Airway epithelial cell (primary cell): Measurements from ENCODE around the gene DDX19B. TPM values are rescaled to one million over a fixed set of nuclear protein-coding genes. Genes with fewer than 3 reads are reported as not detected.

ENCODE experiments used
- total RNA-seq: library from RNA; depleted of rRNA; stranded (reverse); fragments of >200 nt; gene quantifications from 2 replicates; pipeline ENCODE4 v1.2.3, GENCODE V29; 2015

DDX19B gene
- total RNA-seq: 21.8 and 23.6 TPM in 2 replicates

GRCh38 chr16:70298988-70299938 is at the start of gene DDX19B:
TSS of gene DDX19B (plus strand) at chr16:70299186. CDS start at chr16:70299298, 112 bp downstream.

GRCh38 chr16:70251629-70252354 is 47.2 kb upstream of the DDX19B start, which contains the start of gene EXOSC6:
TSS of gene EXOSC6 (minus strand) at chr16:70251940. CDS start at chr16:70251900, 40 bp downstream.

GRCh38 chr16:70289229-70290094 is 9.5 kb upstream of the DDX19B start, which contains the start of gene AARS1:
TSS of gene AARS1 (minus strand) at chr16:70289506. CDS start at chr16:70282763, 6,743 bp downstream.

Other genes starting within 250 kb of the DDX19B start
- 9.2 and 13.7 TPM in 2 replicates for gene PDPR, start 184.9 kb upstream of the DDX19B start, total RNA-seq
- 0.14 TPM in 1 of 2 replicates, not detected in the other for gene CLEC18C, start 125.4 kb upstream of the DDX19B start, total RNA-seq
- 24.0 and 25.2 TPM in 2 replicates for gene EXOSC6, start 47.2 kb upstream of the DDX19B start, total RNA-seq
- 70.8 and 76.0 TPM in 2 replicates for gene AARS1, start 9.7 kb upstream of the DDX19B start, total RNA-seq
- 25.0 and 33.0 TPM in 2 replicates for gene DDX19A, start 47.7 kb downstream of the DDX19B start, total RNA-seq
- 7.8 and 9.0 TPM in 2 replicates for gene ST3GAL2, start 139.9 kb downstream of the DDX19B start, total RNA-seq
- gene FCSK, start 155.4 kb downstream of the DDX19B start, total RNA-seq: 11.8 TPM in 2 replicates
- 50.2 and 58.6 TPM in 2 replicates for gene COG4, start 224.4 kb downstream of the DDX19B start, total RNA-seq
- gene SF3B3, start 224.6 kb downstream of the DDX19B start, total RNA-seq: 77.9 and 123 TPM in 2 replicates